Ishikawa (cell line): ENCODE measurements around the gene P4HA3.

Experiments
- CEBPB ChIP-seq: IDR thresholded peaks from 2 replicates; pipeline ENCODE4 v1.6.1; 2012
- CREB1 ChIP-seq: IDR thresholded peaks from 2 replicates; pipeline ENCODE4 v1.6.1; 2012; ENCODE audit warnings: low read depth
- EGR1 ChIP-seq: IDR thresholded peaks from 2 replicates; pipeline ENCODE4 v1.6.1; 2012
- EP300 ChIP-seq: IDR thresholded peaks from 2 replicates; pipeline ENCODE4 v1.6.1; 2012; ENCODE audit warnings: borderline replicate concordance
- FOXM1 ChIP-seq: IDR thresholded peaks from 2 replicates; pipeline ENCODE4 v1.6.1; 2012; ENCODE audit warnings: low read depth, borderline replicate concordance
- NFIC ChIP-seq: IDR thresholded peaks from 2 replicates; pipeline ENCODE4 v1.6.1; 2012
- RAD21 ChIP-seq: IDR thresholded peaks from 2 replicates; pipeline ENCODE4 v1.6.1; 2012; ENCODE audit warnings: low read depth
- TAF1 ChIP-seq: IDR thresholded peaks from 2 replicates; pipeline ENCODE4 v1.6.1; 2012; ENCODE audit warnings: low read depth, mild to moderate bottlenecking
- TCF12 ChIP-seq: IDR thresholded peaks from 2 replicates; pipeline ENCODE4 v1.6.1; 2012; ENCODE audit warnings: low read depth
- USF1 ChIP-seq: IDR thresholded peaks from 2 replicates; pipeline ENCODE4 v1.6.1; 2012
- YY1 ChIP-seq: IDR thresholded peaks from 2 replicates; pipeline ENCODE4 v1.6.1; 2012; ENCODE audit warnings: low read depth
- ZBTB7A ChIP-seq: IDR thresholded peaks from 2 replicates; pipeline ENCODE4 v1.6.1; 2012; ENCODE audit warnings: low read depth
- TF ChIP-seq, protein P1 (sequence below): IDR thresholded peaks from 2 replicates; pipeline ENCODE4 v1.6.1; 2012
- TF ChIP-seq, protein P2 (sequence below): IDR thresholded peaks from 2 replicates; pipeline ENCODE4 v1.6.1; 2012; ENCODE audit warnings: low read depth, mild to moderate bottlenecking

GRCh38 chr11:74326665-74327064, 15.2 kb upstream of the P4HA3 start:
- no peak for TF ChIP-seq TAF1
- TF ChIP-seq, protein P1, sequence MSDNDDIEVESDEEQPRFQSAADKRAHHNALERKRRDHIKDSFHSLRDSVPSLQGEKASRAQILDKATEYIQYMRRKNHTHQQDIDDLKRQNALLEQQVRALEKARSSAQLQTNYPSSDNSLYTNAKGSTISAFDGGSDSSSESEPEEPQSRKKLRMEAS = no peak
- no peak for TF ChIP-seq NFIC
- TF ChIP-seq CEBPB = no peak
- no peak for TF ChIP-seq ZBTB7A
- TF ChIP-seq CREB1 = no peak
- no peak for TF ChIP-seq FOXM1
- TF ChIP-seq YY1 = no peak
- TF ChIP-seq RAD21 = no peak
- TF ChIP-seq, protein P2, sequence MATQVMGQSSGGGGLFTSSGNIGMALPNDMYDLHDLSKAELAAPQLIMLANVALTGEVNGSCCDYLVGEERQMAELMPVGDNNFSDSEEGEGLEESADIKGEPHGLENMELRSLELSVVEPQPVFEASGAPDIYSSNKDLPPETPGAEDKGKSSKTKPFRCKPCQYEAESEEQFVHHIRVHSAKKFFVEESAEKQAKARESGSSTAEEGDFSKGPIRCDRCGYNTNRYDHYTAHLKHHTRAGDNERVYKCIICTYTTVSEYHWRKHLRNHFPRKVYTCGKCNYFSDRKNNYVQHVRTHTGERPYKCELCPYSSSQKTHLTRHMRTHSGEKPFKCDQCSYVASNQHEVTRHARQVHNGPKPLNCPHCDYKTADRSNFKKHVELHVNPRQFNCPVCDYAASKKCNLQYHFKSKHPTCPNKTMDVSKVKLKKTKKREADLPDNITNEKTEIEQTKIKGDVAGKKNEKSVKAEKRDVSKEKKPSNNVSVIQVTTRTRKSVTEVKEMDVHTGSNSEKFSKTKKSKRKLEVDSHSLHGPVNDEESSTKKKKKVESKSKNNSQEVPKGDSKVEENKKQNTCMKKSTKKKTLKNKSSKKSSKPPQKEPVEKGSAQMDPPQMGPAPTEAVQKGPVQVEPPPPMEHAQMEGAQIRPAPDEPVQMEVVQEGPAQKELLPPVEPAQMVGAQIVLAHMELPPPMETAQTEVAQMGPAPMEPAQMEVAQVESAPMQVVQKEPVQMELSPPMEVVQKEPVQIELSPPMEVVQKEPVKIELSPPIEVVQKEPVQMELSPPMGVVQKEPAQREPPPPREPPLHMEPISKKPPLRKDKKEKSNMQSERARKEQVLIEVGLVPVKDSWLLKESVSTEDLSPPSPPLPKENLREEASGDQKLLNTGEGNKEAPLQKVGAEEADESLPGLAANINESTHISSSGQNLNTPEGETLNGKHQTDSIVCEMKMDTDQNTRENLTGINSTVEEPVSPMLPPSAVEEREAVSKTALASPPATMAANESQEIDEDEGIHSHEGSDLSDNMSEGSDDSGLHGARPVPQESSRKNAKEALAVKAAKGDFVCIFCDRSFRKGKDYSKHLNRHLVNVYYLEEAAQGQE = no peak
- no peak for TF ChIP-seq EP300
- no peak for TF ChIP-seq USF1
- TF ChIP-seq TCF12 = no peak
- no peak for TF ChIP-seq EGR1
